C4-2B (cell line): ENCODE results near the gene LTBP1.

Experiments
- CTCF ChIP-seq: fragments of 450-650 bp; conservative IDR thresholded peaks from 2 replicates; pipeline ENCODE4 v1.5.1; 2017; ENCODE audit warnings: mild to moderate bottlenecking
- ZFX ChIP-seq: fragments of 450-650 bp; IDR thresholded peaks from 2 replicates; pipeline ENCODE4 v1.6.1; 2017

GRCh38 chr2:33334083-33334482 lies 387.3 kb downstream of the LTBP1 start:
- TF ChIP-seq CTCF (no peak), ZFX (no peak)
